Uterus (tissue), 4 donors: Measurements from ENCODE around the gene C5. TPM values are rescaled to one million over a fixed set of nuclear protein-coding genes. Genes with fewer than 3 reads are reported as not detected.

Source experiments
- DNase-seq, 2 donors: peaks; one replicate each; pipeline ENCODE4 v3.0.0-alpha.2; 2019 to 2020
- H3K27ac ChIP-seq, 2 donors: fragments of 200-600 bp; sonication (generic); 1 replicate in 1 of 2; 2 replicates in 1 of 2; pipeline ENCODE4 v1.5.1; 2016 to 2018
- H3K27me3 ChIP-seq, 2 donors: fragments of 200-600 bp; sonication (generic); one replicate each; pipeline ENCODE4 v1.5.1; 2018 to 2019; ENCODE audit warnings: control low read depth in 1 of 2
- H3K36me3 ChIP-seq, 2 donors: fragments of 200-600 bp; sonication (generic); one replicate each; pipeline ENCODE4 v1.5.1; 2019; ENCODE audit warnings: control low read depth in 1 of 2
- H3K4me1 ChIP-seq, 2 donors: fragments of 200-600 bp; sonication (generic); one replicate each; pipeline ENCODE4 v1.5.1; 2018 to 2019; ENCODE audit warnings: control low read depth in 1 of 2
- H3K4me3 ChIP-seq, 2 donors: fragments of 200-600 bp; sonication (generic); 1 replicate in 1 of 2; 2 replicates in 1 of 2; pipeline ENCODE4 v1.5.1; 2018 to 2019; ENCODE audit warnings: mild to moderate bottlenecking in 1 of 2
- H3K9me3 ChIP-seq, 2 donors: fragments of 200-600 bp; sonication (generic); one replicate each; pipeline ENCODE4 v1.5.1; 2019; ENCODE audit warnings: control low read depth in 1 of 2
- CTCF ChIP-seq, 4 experiments: fragments of 200-600 bp in 2 of 4; fragments of 450-650 bp in 2 of 4; sonication (generic) in 2 of 4; IDR thresholded peaks; one replicate each; pipeline ENCODE4 v1.5.1; 2016 to 2019; ENCODE audit warnings: antibody characterized with exemption in 4 of 4, mild to moderate bottlenecking in 2 of 4, moderate library complexity in 1 of 4
- POLR2A ChIP-seq, 2 donors: fragments of 450-650 bp; IDR thresholded peaks; one replicate each; pipeline ENCODE4 v1.6.1; 2016; ENCODE audit warnings: antibody characterized with exemption in 2 of 2, mild to moderate bottlenecking in 1 of 2, moderate library complexity in 1 of 2
- intact Hi-C: fragments of 100-400 bp; cut with DNase I; formaldehyde crosslinking; loops from one replicate; pipeline ENCODE4 v1.15.1; 2023; ENCODE audit warnings: low total_unique reads
- total RNA-seq, 4 donors: library from RNA; depleted of rRNA in 3 of 4; stranded (reverse); fragments of >200 nt in 3 of 4; gene quantifications; one replicate each; pipeline versions ENCODE4 v1.1.0 to v1.2.4, GENCODE V29; 2014 to 2023
- donor health status: DM: yes; HTN: yes; CAD: no.

C5 gene
- total RNA-seq, 4 donors from 2014 or later, result 2.1 to 37.1 (median 10.3) TPM

GRCh38 chr9:120919843-120920805 lies 130.0 kb downstream of the C5 start:
- intact Hi-C loops, result no loop called here
- H3K27me3 ChIP-seq, result no peaks in the 10 kb centered on the region
- DNase-seq, result no peak
- peaks cover 0 to 4% of the 10 kb centered on the region in 2 donors for H3K4me1 ChIP-seq
- H3K9me3 ChIP-seq, result no peaks in the 10 kb centered on the region
- H3K27ac ChIP-seq, result peak overlapping the region; percentile 4 to 72
- H3K36me3 ChIP-seq, result no peaks in the 10 kb centered on the region
- no peak for TF ChIP-seq CTCF (IDR thresholded peaks at IDR 0.05)
- no peak for TF ChIP-seq POLR2A (IDR thresholded peaks at IDR 0.05)
- H3K4me3 ChIP-seq, result no peak overlapping the region

GRCh38 chr9:120918931-120919842 lies 130.9 kb downstream of the C5 start:
- H3K4me1 ChIP-seq, result peaks cover 0 to 4% of the 10 kb centered on the region in 2 donors

GRCh38 chr9:120917929-120918762 lies 131.9 kb downstream of the C5 start:
- H3K9me3 ChIP-seq, result no peaks in the 10 kb centered on the region
- H3K4me1 ChIP-seq, result peaks cover 0 to 4% of the 10 kb centered on the region in 2 donors
- H3K27ac ChIP-seq, result peak overlapping the region; percentile 57 to 72
- intact Hi-C loops, result no loop called here
- DNase-seq, result no peak
- H3K36me3 ChIP-seq, result no peaks in the 10 kb centered on the region
- TF ChIP-seq POLR2A (IDR thresholded peaks at IDR 0.05) (no peak), CTCF (IDR thresholded peaks at IDR 0.05) (no peak)
- no peak overlapping the region for H3K4me3 ChIP-seq
- H3K27me3 ChIP-seq, result no peaks in the 10 kb centered on the region

More at GRCh38 chr9:120918931-120919842, 130.9 kb downstream of the C5 start:
- TF ChIP-seq CTCF (IDR thresholded peaks at IDR 0.05) (no peak), POLR2A (IDR thresholded peaks at IDR 0.05) (no peak)
- H3K4me3 ChIP-seq, result no peak overlapping the region
- no peak for DNase-seq
- intact Hi-C loops, result no loop called here
- no peaks in the 10 kb centered on the region for H3K9me3 ChIP-seq
- H3K36me3 ChIP-seq, result no peaks in the 10 kb centered on the region
- peak overlapping the region; percentile 57 to 72 for H3K27ac ChIP-seq
- H3K27me3 ChIP-seq, result no peaks in the 10 kb centered on the region

GRCh38 chr9:120916991-120917880 lies 132.8 kb downstream of the C5 start:
- no peaks in the 10 kb centered on the region for H3K36me3 ChIP-seq
- intact Hi-C loops, result no loop called here
- TF ChIP-seq CTCF (IDR thresholded peaks at IDR 0.05), result no peak
- no peak for TF ChIP-seq POLR2A (IDR thresholded peaks at IDR 0.05)
- H3K27me3 ChIP-seq, result no peaks in the 10 kb centered on the region
- H3K27ac ChIP-seq, result peak overlapping the region; percentile 39 to 62
- H3K9me3 ChIP-seq, result no peaks in the 10 kb centered on the region
- no peak overlapping the region for H3K4me3 ChIP-seq
- no peak for DNase-seq
- H3K4me1 ChIP-seq, result peaks cover 0 to 4% of the 10 kb centered on the region in 2 donors
